ENCODE results near the gene VEZF1. TPM values are rescaled to one million over a fixed set of nuclear protein-coding genes. Genes with fewer than 3 reads are reported as not detected.

VEZF1 gene
- total and polyA plus RNA-seq, 2 donors (not counting 3 experiments of a cell fraction or from before 2014, with no cell fraction given) = 27.8 to 59.0 TPM

DNA sequence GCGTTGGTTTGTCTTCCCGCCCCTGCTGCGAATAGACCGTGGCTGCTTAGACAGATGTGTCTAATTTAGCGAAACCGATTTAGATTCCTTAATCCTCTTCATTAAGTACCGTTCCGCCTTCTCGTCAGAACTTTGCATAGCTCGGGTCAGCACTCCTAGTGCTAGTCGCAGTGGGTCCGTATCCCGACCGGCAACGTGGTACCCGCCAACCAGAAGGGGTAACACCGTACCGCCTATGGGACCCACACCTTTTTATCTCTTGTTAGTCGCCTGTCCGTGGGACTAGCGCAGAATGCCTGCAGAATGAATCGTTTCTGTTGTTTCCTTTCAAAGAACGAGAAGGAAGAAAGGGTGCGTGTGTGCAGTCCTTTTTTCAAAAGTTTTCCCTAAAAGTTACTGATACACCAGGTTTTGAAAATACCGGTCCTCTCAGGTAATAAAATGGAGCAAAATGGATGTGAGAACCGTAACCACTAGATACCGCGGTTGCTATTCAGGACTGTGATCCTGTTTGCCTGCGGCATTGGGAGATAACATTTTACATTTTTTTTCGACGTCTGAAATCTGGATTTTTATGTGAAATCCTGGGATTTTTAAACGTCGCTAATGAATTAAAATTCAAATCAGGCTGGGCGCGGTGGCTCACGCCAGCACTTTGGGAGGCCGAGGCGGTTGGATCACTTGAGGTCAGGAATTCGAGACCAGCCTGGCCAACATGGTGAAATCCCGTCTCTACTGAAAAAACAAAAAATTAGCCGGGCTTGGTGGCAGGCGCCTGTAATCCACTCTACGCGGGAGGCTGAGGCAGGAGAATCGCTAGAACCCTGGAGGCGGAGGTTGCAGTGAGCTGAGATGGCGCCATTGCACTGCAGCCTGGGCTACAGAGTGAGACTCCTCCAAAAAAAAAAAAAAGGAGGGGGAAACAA, 20.0 kb upstream of the VEZF1 start:
- H3K27me3 ChIP-seq (ENCODE audit: control insufficient read depth in 2 of 2, insufficient read depth in 2 of 2, low read length in 2 of 2) = no peaks in the 10 kb centered on the region
- H3K36me3 ChIP-seq (ENCODE audit: control insufficient read depth in 2 of 2, extremely low read depth in 1 of 2, insufficient read depth in 2 of 2, low read length in 2 of 2) = peaks cover 6 to 18% of the 10 kb centered on the region in 2 experiments
- H3K79me2 ChIP-seq (ENCODE audit: control insufficient read depth, insufficient read depth, low read length) = peaks cover 40% of the 10 kb centered on the region
- peak overlapping the region; percentile 90 for H3K9ac ChIP-seq (replicated peaks; ENCODE audit: extremely low read depth, insufficient read depth, low read length)
- intact Hi-C loops (cut with micrococcal nuclease) = loop anchor here (1.0 to 2.0 kb wide), 3 partner anchors 75 to 345 kb away; partner anchors contain the start of genes DYNLL2 and SUPT4H1
- DNase-seq (ENCODE audit: low read depth, low spot score) (no peak), FAIRE-seq (no peak)
- TSS peak; percentile 59 for BruUV-seq (replicated peaks)
- peak overlapping the region; percentile 10 to 85 (median 74) for H3K4me3 ChIP-seq (replicated peaks in 1 of 3; ENCODE audit: insufficient read depth in 1 of 3, low read depth in 1 of 3, low read length in 3 of 3)
- H3K9me1 ChIP-seq (replicated peaks; ENCODE audit: control insufficient read depth, extremely low read depth, insufficient read depth, low read length) = no peaks in the 10 kb centered on the region
- peak overlapping the region; percentile 79 for H3K4me2 ChIP-seq (ENCODE audit: insufficient read depth, low read length)
- no peaks in the 10 kb centered on the region for H3K9me3 ChIP-seq (replicated peaks; ENCODE audit: control insufficient read depth, insufficient read depth, low read length)
- no peak overlapping the region for H3K27ac ChIP-seq (ENCODE audit: insufficient read depth, low read depth, low read length)
- H4K20me1 ChIP-seq (replicated peaks; ENCODE audit: control insufficient read depth, extremely low read depth, insufficient read depth, low read length) = peaks cover 2% of the 10 kb centered on the region
- ChIA-PET POLR2A (interaction anchor here (0.8 to 2.4 kb wide), 10 partner anchors 14 to 623 kb away, joined by 3 to 19 read pairs (median 4); partner anchors contain the start of genes DYNLL2, SUPT4H1 and VEZF1), CTCF (interaction anchor here (0.7 to 2.2 kb wide), 7 partner anchors 9 to 150 kb away, joined by 3 to 8 read pairs (median 5); partner anchors contain the start of gene DYNLL2)
- dilution Hi-C loops (cut with MboI; ENCODE audit: extremely low pct_ligation_motif_present, low sequenced_read_pairs) = no loop called here
- peak overlapping the region; percentile 81 for H2AFZ ChIP-seq (ENCODE audit: low read depth, low read length)
- no peak for TF ChIP-seq POLR2AphosphoS5 (IDR thresholded peaks at IDR 0.05; ENCODE audit: insufficient read depth, low read depth, low read length)
- TF ChIP-seq, protein P1, sequence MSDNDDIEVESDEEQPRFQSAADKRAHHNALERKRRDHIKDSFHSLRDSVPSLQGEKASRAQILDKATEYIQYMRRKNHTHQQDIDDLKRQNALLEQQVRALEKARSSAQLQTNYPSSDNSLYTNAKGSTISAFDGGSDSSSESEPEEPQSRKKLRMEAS (IDR thresholded peaks at IDR 0.05; ENCODE audit: insufficient read depth, insufficient read length) = no peak
- TF ChIP-seq MYC (IDR thresholded peaks at IDR 0.05; ENCODE audit: low read depth, low read length) = no peak
- TF ChIP-seq GATA2 (IDR thresholded peaks at IDR 0.05; ENCODE audit: insufficient read depth, insufficient read length, low read depth, low read length) = no peak
- TF ChIP-seq, protein P2, sequence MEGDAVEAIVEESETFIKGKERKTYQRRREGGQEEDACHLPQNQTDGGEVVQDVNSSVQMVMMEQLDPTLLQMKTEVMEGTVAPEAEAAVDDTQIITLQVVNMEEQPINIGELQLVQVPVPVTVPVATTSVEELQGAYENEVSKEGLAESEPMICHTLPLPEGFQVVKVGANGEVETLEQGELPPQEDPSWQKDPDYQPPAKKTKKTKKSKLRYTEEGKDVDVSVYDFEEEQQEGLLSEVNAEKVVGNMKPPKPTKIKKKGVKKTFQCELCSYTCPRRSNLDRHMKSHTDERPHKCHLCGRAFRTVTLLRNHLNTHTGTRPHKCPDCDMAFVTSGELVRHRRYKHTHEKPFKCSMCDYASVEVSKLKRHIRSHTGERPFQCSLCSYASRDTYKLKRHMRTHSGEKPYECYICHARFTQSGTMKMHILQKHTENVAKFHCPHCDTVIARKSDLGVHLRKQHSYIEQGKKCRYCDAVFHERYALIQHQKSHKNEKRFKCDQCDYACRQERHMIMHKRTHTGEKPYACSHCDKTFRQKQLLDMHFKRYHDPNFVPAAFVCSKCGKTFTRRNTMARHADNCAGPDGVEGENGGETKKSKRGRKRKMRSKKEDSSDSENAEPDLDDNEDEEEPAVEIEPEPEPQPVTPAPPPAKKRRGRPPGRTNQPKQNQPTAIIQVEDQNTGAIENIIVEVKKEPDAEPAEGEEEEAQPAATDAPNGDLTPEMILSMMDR (IDR thresholded peaks at IDR 0.05; ENCODE audit: extremely low read depth in 1 of 2, insufficient read depth in 1 of 2, low read depth in 1 of 2, low read length in 2 of 2) = no peak
- TF ChIP-seq EZH2 (IDR thresholded peaks at IDR 0.05; ENCODE audit: borderline replicate concordance, low read depth, low read length, severe bottlenecking) = no peak
- TF ChIP-seq FOS (IDR thresholded peaks at IDR 0.05; ENCODE audit: borderline replicate concordance, insufficient read depth, low read length) = no peak
- no peak for TF ChIP-seq POLR2A (IDR thresholded peaks at IDR 0.05; ENCODE audit: low read depth, low read length)
- no peak for TF ChIP-seq JUN (IDR thresholded peaks at IDR 0.05; ENCODE audit: borderline replicate concordance, insufficient read depth, insufficient read length, low read depth)
- peaks cover 32% of the 10 kb centered on the region for H3K4me1 ChIP-seq (ENCODE audit: control insufficient read depth, extremely low read depth, insufficient read depth, low read length)

Measured in endothelial cell of umbilical vein (primary cell).